Liver (tissue), 9 donors: ENCODE data around the gene CHCT1. TPM values are rescaled to one million over a fixed set of nuclear protein-coding genes. Genes with fewer than 3 reads are reported as not detected.

Experiments
- DNase-seq: peaks from one replicate; pipeline ENCODE4 v3.0.0-alpha.2; 2017; ENCODE audit warnings: low spot score
- H3K27ac ChIP-seq, 2 donors: one replicate each; pipeline ENCODE4 v1.7.0; 2013; ENCODE audit warnings: inconsistent platforms in 2 of 2, low read length in 2 of 2, control low read depth in 1 of 2, low read depth in 1 of 2, mild to moderate bottlenecking in 1 of 2
- H3K27me3 ChIP-seq, 4 donors: one replicate each; pipeline versions ENCODE4 v1.6.1 to v1.7.0; 2013; ENCODE audit warnings: low read length in 3 of 4, inconsistent platforms in 1 of 4, mild to moderate bottlenecking in 1 of 4, moderate library complexity in 1 of 4; ENCODE audit not compliant: control insufficient read depth in 4 of 4, insufficient read depth in 4 of 4
- H3K36me3 ChIP-seq, 4 donors: one replicate each; pipeline versions ENCODE4 v1.6.1 to v1.7.0; 2013; ENCODE audit warnings: low read length in 3 of 4, mild to moderate bottlenecking in 3 of 4, low read depth in 1 of 4, moderate library complexity in 1 of 4; ENCODE audit not compliant: control insufficient read depth in 4 of 4, insufficient read depth in 3 of 4
- H3K4me1 ChIP-seq, 4 donors: one replicate each; pipeline versions ENCODE4 v1.6.1 to v1.7.0; 2013; ENCODE audit warnings: low read length in 3 of 4, mild to moderate bottlenecking in 3 of 4, moderate library complexity in 1 of 4; ENCODE audit not compliant: control insufficient read depth in 4 of 4, insufficient read depth in 4 of 4
- H3K4me3 ChIP-seq, 3 donors: one replicate each; pipeline versions ENCODE4 v1.6.1 to v1.7.0; 2013; ENCODE audit warnings: low read length in 3 of 3, control low read depth in 1 of 3, low read depth in 1 of 3, mild to moderate bottlenecking in 1 of 3
- H3K9ac ChIP-seq, 2 donors: one replicate each; pipeline ENCODE4 v1.7.0; 2013; ENCODE audit warnings: low read length in 2 of 2, mild to moderate bottlenecking in 2 of 2, moderate library complexity in 2 of 2, control low read depth in 1 of 2, low read depth in 1 of 2
- H3K9me3 ChIP-seq, 4 donors: one replicate each; pipeline versions ENCODE4 v1.6.1 to v1.7.0; 2013; ENCODE audit warnings: low read length in 3 of 4; ENCODE audit not compliant: control insufficient read depth in 4 of 4
- ATF3 ChIP-seq: IDR thresholded peaks from 2 replicates; pipeline ENCODE4 v1.6.1; 2016; ENCODE audit warnings: antibody characterized with exemption
- CTCF ChIP-seq: fragments of 150-350 bp; IDR thresholded peaks from 2 replicates; pipeline ENCODE4 v1.5.1; 2017; ENCODE audit warnings: improper control_type of control experiment, low read depth, low read length; ENCODE audit not compliant: missing input control
- EGR1 ChIP-seq, 2 donors: IDR thresholded peaks; 2 replicates each; pipeline ENCODE4 v1.6.1; 2016 to 2018; ENCODE audit warnings: antibody characterized with exemption in 2 of 2, low read depth in 2 of 2
- FOXA1 ChIP-seq: IDR thresholded peaks from 2 replicates; pipeline ENCODE4 v1.6.1; 2016; ENCODE audit warnings: antibody characterized with exemption
- FOXA2 ChIP-seq: IDR thresholded peaks from 2 replicates; pipeline ENCODE4 v1.6.1; 2016; ENCODE audit warnings: antibody characterized with exemption
- HNF4A ChIP-seq, 2 donors: conservative IDR thresholded peaks; 2 replicates each; pipeline ENCODE4 v1.6.1; 2016; ENCODE audit warnings: antibody characterized with exemption in 2 of 2, mild to moderate bottlenecking in 2 of 2
- HNF4G ChIP-seq: IDR thresholded peaks from 2 replicates; pipeline ENCODE4 v1.6.1; 2016; ENCODE audit warnings: antibody characterized with exemption
- JUND ChIP-seq, 2 donors: IDR thresholded peaks; 2 replicates each; pipeline ENCODE4 v1.6.1; 2016; ENCODE audit warnings: antibody characterized with exemption in 2 of 2
- MAX ChIP-seq: IDR thresholded peaks from 2 replicates; pipeline ENCODE4 v1.6.1; 2016; ENCODE audit warnings: antibody characterized with exemption
- NR2F2 ChIP-seq: IDR thresholded peaks from 2 replicates; pipeline ENCODE4 v1.6.1; 2016; ENCODE audit warnings: antibody characterized with exemption
- REST ChIP-seq: IDR thresholded peaks from 2 replicates; pipeline ENCODE4 v1.6.1; 2016; ENCODE audit warnings: antibody characterized with exemption, mild to moderate bottlenecking
- RXRA ChIP-seq, 2 donors: IDR thresholded peaks; 2 replicates each; pipeline ENCODE4 v1.6.1; 2017 to 2018; ENCODE audit warnings: antibody characterized with exemption in 2 of 2, mild to moderate bottlenecking in 1 of 2
- SP1 ChIP-seq: IDR thresholded peaks from 2 replicates; pipeline ENCODE4 v1.6.1; 2018; ENCODE audit warnings: antibody characterized with exemption, mild to moderate bottlenecking
- TAF1 ChIP-seq: conservative IDR thresholded peaks from 2 replicates; pipeline ENCODE4 v1.6.1; 2016; ENCODE audit warnings: antibody characterized with exemption, mild to moderate bottlenecking
- YY1 ChIP-seq: IDR thresholded peaks from 2 replicates; pipeline ENCODE4 v1.6.1; 2016; ENCODE audit warnings: antibody characterized with exemption, mild to moderate bottlenecking
- ZBTB33 ChIP-seq: IDR thresholded peaks from 2 replicates; pipeline ENCODE4 v1.6.1; 2016; ENCODE audit warnings: antibody characterized with exemption
- WGBS: extraction: QIAGEN DNeasy Blood & Tissue Kit; methylation state at CpG from one replicate; pipeline ENCODE4 v1.1.7; 2013; 5-methylcytosine and 5-hydroxymethylcytosine counted together
- polyA plus RNA-seq, 2 donors: library from polyadenylated mRNA; stranded (reverse) in 1 of 2; unstranded in 1 of 2; fragments of 200-250 nt in 1 of 2; fragments of >200 nt in 1 of 2; fragmentation: Nextera tagmentation in 1 of 2; extraction: Ambion mirVana in 1 of 2; gene quantifications; one replicate each; pipeline versions ENCODE4 v1.2.1 to v1.2.3, GENCODE V29; 2013 to 2015
- total RNA-seq, 2 donors: library from RNA; depleted of rRNA; stranded (reverse); fragments of >200 nt; gene quantifications; one replicate each; pipeline ENCODE4 v1.2.3, GENCODE V29; 2014
- donor health status: healthy.
- donor health status: healthy.
- donor health status: healthy.
- donor health status: healthy.
- donor health status: healthy.

The CHCT1 gene
- total and polyA plus RNA-seq, 4 donors = not detected

GRCh38 chr17:60451965-60452364 is 29.7 kb downstream of the CHCT1 start:
- DNase-seq = no peak
- no peak overlapping the region for H3K27ac ChIP-seq
- H3K36me3 ChIP-seq = peaks cover 6 to 40% (median 34%) of the 10 kb centered on the region in 4 donors
- H3K27me3 ChIP-seq = no peaks in the 10 kb centered on the region
- H3K4me3 ChIP-seq = no peak overlapping the region
- TF ChIP-seq FOXA2 (no peak), CTCF (no peak), YY1 (no peak), REST (no peak), EGR1 (IDR thresholded peaks at IDR 0.05; ENCODE audit: low read depth in 2 of 2) (no peak), TAF1 (no peak), FOXA1 (no peak)
- H3K9me3 ChIP-seq = no peaks in the 10 kb centered on the region
- no peak overlapping the region for H3K9ac ChIP-seq
- H3K4me1 ChIP-seq = no peaks in the 10 kb centered on the region

- H3K9me3 ChIP-seq = no peaks in the 10 kb centered on the region
- no peak for TF ChIP-seq MAX
- TF ChIP-seq ZBTB33 = no peak
- TF ChIP-seq CTCF = no peak
- no peak for TF ChIP-seq FOXA1
- TF ChIP-seq EGR1 (IDR thresholded peaks at IDR 0.05; ENCODE audit: low read depth in 2 of 2) = no peak
- TF ChIP-seq HNF4A (conservative IDR thresholded peaks at IDR 0.05) = no peak
- no peak for TF ChIP-seq HNF4G
- TF ChIP-seq TAF1 = no peak
- no peak for TF ChIP-seq SP1
- no peak for TF ChIP-seq RXRA (IDR thresholded peaks at IDR 0.05)
- no peak for TF ChIP-seq FOXA2
- no peak for TF ChIP-seq ATF3
- no peak for TF ChIP-seq NR2F2
- no peak for TF ChIP-seq JUND (IDR thresholded peaks at IDR 0.05)
- 93% methylated on average over 4 of the region's 4 CpGs for WGBS
Measured at GRCh38 chr17:60455378-60455777, 33.1 kb downstream of the CHCT1 start.

More at GRCh38 chr17:60455378-60455777, 33.1 kb downstream of the CHCT1 start:
- DNase-seq = no peak
- no peak overlapping the region for H3K9ac ChIP-seq
- H3K4me3 ChIP-seq = no peak overlapping the region
- no peak overlapping the region for H3K27ac ChIP-seq
- peaks cover 6 to 41% (median 27%) of the 10 kb centered on the region in 4 donors for H3K36me3 ChIP-seq
- H3K4me1 ChIP-seq = no peaks in the 10 kb centered on the region
- no peaks in the 10 kb centered on the region for H3K27me3 ChIP-seq
